Activated effector memory CD4-positive, alpha-beta T cell treated with anti-CD3 and anti-CD28 coated beads, Interleukin-2, amount 50 U/mL, for 16 hours (primary cell): Measurements from ENCODE around the gene INO80B.
"Not testable (repeated sequence)": the region's sequence is repeated elsewhere in the genome, so short reads cannot be mapped to it uniquely, and the experiment has no call there.

Experiments used
- DNase-seq: peaks from one replicate; pipeline ENCODE4 v3.0.0-alpha.2; 2020

The INO80B gene

GRCh38 chr2:74482801-74483674 lies 28.2 kb downstream of the INO80B start, which contains the start of the genes CCDC142 and TTC31:
Gene CCDC142 (minus strand): TSS chr2:74482998. CDS start chr2:74482837, 161 bp downstream.
Gene TTC31 (plus strand): TSS chr2:74483081. CDS start chr2:74483096, 15 bp downstream.
- DNase-seq = peak; percentile 96

DNA sequence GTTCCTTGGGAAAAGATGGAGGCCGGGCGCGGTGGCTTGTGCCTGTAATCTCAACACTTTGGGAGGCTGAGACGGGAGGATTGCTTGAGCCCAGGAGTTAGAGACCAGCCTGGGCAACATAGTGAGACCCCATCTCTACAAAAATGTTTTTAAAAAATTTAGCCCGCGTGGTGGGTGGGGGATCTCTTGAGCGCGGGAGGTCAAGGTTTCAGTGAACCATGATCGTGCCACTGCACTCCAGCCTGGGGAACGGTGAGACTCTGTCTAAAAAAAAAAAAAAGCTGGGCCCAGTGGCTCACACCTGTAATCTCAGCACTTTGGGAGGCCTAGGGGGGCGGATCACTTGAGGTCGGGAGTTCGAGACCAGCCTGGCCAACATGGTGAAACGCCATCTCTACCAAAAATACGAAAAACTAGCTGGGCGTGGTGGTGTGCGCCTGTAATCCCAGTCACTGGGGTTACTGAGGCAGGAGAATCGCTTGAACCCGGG lies 28.8 kb downstream of the INO80B start:
- not testable (repeated sequence) for DNase-seq

DNA sequence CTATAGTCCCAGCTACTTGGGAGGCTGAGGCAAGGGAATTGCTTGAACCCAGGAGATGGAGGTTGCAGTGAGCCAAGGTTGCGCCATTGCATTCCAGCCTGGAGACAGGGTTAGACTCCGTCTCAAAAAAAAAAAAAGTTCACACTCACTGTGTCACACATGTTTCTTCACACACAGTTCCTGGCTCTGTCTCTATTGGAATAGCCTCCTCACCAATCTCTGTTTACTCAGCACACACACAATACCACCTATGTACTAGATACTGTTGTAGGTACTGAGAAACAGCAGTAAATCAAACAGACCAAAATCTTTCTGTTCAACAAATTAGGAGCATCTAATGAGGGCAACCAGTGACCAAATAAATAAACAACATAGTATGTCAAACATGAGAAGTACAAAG lies 31.3 kb downstream of the INO80B start:
- DNase-seq = no peak

GRCh38 chr2:74488643-74489481 lies 34.0 kb downstream of the INO80B start:
- no peak for DNase-seq

GRCh38 chr2:74489906-74490305 lies 35.0 kb downstream of the INO80B start:
- no peak for DNase-seq

DNA sequence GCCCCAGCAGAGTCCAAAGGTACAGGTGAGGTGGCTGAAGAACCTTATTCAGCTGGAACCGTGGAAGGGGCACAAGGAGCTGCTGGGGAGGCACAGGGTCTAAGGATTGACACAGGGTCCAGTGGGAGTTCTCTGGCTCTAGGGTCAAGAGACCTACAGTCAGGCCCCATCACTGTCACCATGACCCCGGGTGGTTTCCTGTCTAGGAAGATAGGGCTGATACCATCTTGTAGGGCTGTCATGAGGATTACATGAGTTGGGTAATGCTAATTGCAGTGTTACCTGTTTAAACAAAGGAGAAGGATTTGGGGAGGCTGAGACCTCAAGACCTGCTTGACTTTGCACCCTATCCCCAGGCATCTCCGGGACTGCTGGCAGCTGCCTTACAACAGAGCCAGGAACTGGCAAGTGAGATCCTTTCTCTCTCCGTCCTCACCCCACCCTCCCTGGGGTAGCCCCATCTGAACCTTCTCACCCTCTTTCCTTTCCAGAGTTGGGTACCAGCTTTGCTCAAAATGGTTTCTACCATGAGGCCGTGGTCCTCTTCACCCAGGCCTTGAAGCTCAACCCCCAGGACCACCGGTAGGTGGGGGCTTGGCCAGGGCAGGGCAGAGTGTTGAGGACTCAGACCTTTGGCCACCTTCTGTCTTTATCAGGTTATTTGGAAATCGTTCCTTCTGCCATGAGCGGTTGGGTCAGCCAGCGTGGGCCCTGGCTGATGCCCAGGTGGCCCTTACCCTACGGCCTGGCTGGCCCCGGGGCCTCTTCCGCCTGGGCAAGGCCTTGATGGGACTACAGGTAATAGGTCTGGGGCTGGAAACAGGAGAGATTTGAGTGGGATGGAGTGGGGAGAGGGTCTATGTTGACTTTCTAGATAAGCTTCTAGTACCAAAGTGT lies 37.0 kb downstream of the INO80B start:
- no peak for DNase-seq

- DNase-seq = no peak
These were observed 38.7 kb downstream of the INO80B start for GRCh38 chr2:74493546-74493945.

DNA sequence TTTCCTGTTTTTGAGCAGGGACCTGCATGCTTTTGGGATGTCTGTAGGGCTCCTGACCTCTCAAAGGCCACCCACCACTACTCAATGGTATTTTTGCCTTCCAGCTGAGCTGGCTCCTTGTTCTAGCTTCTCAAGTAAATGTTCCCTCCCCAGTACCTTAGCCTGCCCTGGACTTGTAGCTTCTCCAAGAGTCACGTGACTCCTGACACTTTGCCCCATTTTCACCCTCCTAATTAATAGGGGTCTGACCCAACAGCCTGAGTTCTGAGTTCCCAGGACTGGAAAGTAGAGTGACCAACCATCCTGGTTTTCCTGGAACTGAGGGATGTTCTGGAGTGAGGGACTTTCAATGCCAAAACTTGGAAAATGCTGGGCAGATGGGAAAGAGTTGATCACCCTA lies 40.6 kb downstream of the INO80B start:
- DNase-seq = no peak

- no peak for DNase-seq
These were observed 42.3 kb downstream of the INO80B start for GRCh38 chr2:74496997-74497776.

DNA sequence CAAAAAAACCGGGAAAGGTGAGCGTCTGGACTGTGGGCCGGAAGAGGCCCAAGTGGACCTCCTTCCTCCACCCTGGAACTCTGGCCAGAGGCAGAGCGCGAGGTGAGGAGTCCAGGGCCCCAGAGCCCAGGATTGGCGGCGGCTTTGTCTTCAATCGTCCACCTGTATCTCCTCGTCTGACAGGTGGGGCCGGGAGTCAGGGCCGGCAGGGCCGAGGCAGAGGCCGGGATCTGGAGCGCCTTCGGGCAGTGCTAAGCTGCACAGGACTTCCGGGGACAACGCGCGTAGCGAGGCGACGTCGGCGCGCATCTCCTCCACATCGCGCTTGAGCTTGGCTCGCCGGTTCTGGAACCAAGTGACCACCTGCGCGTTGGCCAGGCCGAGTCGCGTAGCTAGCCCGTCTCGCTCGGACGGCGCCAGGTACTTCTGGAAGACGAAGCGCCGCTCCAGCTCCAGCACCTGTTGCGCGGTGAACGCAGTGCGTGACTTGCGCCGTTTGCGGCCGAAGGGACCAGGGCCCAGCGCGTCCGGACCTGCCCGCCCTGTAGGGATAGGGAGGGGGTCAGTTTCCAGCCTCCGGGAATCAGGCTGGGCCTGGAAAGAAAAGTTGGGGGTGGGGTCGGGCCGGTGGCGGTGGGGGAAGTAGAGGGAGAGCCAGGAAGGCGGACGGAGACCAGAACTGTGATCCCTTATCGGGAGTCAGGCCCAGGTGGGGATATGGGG lies 43.1 kb downstream of the INO80B start:
- peak; percentile 73 for DNase-seq

GRCh38 chr2:74498500-74499266 lies 43.8 kb downstream of the INO80B start:
- peak; percentile 65 for DNase-seq

- DNase-seq = peak; percentile 72
These were observed 44.5 kb downstream of the INO80B start, which contains the start of gene LBX2 for GRCh38 chr2:74499267-74499939. Gene LBX2 (minus strand): TSS chr2:74499603. CDS start chr2:74499537, 66 bp downstream.

DNA sequence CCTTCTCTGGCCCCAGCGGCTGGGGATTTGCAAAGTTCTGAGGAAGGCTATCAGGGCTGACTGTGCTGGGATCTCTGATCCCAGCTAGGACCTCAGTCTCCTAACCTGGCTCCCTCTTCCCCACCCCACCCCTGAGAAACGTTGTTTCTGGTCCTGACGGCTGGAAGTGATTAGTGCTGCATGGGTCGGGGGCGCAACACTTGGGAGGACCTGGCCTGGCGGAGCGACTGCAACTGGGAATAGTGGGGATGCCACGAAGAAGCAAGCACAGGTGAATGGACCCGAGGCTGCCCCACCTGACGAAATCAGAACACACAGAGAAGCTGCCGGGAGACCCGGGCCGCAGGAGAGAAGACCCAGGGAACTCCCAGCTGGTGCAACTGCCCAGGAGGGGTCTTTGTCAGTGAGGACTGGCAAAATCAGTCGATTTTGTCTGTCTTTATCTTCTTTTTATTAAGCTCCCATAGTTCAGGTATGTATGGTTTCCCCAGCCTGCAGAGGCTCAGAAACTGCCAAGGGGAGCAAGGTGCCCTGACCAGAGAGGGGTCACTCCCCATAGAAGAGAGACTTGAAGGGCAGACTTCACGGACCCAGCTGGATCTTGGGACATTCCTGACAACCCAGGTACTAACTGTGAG lies 45.2 kb downstream of the INO80B start:
- no peak for DNase-seq

- DNase-seq = no peak
These were observed 45.7 kb downstream of the INO80B start for GRCh38 chr2:74500578-74500946.

GRCh38 chr2:74501335-74502071 lies 46.6 kb downstream of the INO80B start:
- no peak for DNase-seq

DNA sequence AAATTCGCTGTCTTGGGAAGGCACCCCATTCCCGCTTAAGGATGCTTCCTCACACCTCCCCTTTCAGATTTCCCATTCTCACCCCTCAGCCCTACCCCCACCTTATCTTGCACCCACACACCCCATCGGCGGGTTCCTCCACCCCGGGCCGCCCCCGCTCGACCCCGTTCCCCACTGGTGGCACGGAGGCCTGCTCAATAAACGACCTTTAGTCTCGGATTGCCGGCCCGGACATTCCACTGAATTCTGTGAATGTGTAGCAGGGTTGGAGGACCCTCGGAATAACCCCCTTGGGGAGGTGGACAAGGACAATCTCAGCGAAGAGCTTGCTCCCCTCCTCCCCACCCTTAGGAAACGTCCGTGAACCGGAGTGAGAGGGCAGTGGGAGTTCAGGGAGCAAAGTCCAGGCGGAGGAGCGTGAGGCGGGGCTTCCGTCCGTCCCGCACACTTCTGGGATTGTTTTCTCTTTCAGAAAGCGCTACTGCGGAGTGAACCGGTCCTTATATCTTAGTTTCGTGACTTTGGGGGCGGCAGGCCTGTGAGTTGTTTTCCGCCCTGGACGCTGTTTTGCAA lies 47.3 kb downstream of the INO80B start:
- no peak for DNase-seq

GRCh38 chr2:74502720-74503505 lies 48.0 kb downstream of the INO80B start:
- peak; percentile 82 for DNase-seq
